HUES6 (cell line): Measurements from ENCODE around the gene ATXN1.

ENCODE experiments used
- H3K27ac ChIP-seq: 2 replicates; pipeline ENCODE4 v1.7.0; 2013; ENCODE audit warnings: low read depth, mild to moderate bottlenecking, low read length, inconsistent platforms
- H3K27me3 ChIP-seq: 2 replicates; pipeline ENCODE4 v1.6.1; 2013; ENCODE audit warnings: low read length; ENCODE audit not compliant: control insufficient read depth, insufficient read depth
- H3K36me3 ChIP-seq: 2 replicates; pipeline ENCODE4 v1.6.1; 2013; ENCODE audit warnings: low read length; ENCODE audit not compliant: control insufficient read depth, insufficient read depth
- H3K4me1 ChIP-seq: 2 replicates; pipeline ENCODE4 v1.6.1; 2013; ENCODE audit warnings: low read length; ENCODE audit not compliant: control insufficient read depth, insufficient read depth
- H3K4me3 ChIP-seq: 2 replicates; pipeline ENCODE4 v1.5.1; 2013; ENCODE audit warnings: low read depth, low read length
- H3K9ac ChIP-seq: one replicate; pipeline ENCODE4 v1.6.1; 2013; ENCODE audit warnings: mild to moderate bottlenecking, low read length
- H3K9me3 ChIP-seq: 2 replicates; pipeline ENCODE4 v1.6.1; 2013; ENCODE audit warnings: low read depth, low read length; ENCODE audit not compliant: control insufficient read depth, insufficient read depth

ATXN1 gene

DNA sequence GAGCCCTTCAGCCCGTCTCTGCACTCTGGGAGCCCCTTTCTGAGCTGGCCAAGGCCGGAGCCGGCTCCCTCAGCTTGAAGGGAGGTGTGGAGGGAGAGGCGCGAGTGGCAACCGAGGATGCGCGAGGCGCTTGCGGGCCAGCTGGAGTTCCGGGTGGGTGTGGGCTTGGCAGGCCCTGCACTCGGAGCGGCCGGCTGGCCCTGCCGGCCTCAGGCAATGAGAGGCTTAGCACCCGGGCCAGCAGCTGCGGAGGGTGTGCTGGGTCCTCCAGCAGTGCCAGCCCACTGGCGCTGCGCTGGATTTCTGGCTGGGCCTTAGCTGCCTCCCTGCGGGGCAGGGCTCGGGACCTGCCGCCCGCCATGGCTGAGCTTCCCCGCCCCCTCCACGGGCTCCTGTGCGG, 473.1 kb downstream of the ATXN1 start:
- H3K27ac ChIP-seq: no peak overlapping the region
- no peaks in the 10 kb centered on the region for H3K36me3 ChIP-seq
- no peaks in the 10 kb centered on the region for H3K9me3 ChIP-seq
- H3K4me3 ChIP-seq: no peak overlapping the region
- no peaks in the 10 kb centered on the region for H3K27me3 ChIP-seq
- no peak overlapping the region for H3K9ac ChIP-seq
- 0 out of 2 replicates have a peak, but pooled peaks cover 2% of the 10 kb centered on the region for H3K4me1 ChIP-seq

DNA sequence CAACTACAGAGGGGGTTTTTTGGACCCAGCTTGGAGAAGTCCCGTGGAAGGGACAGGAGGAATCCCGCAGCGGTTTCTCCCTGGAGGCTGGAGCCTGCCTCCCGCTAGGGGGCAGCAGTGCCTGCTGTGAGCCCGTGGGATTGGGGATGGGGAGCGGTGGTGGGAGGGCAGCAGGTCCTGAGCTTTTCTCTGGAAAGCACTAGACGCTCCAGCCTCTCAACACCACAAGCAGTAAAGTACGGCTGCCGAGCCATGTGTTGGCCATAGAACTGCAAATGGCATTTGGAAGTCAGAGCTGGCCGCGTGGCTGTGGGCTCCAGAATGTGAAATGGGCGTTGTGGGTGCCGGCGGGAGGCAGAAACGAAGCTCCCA, 475.1 kb downstream of the ATXN1 start:
- Histone ChIP-seq H3K9ac (no peak overlapping the region), H3K4me3 (no peak overlapping the region), H3K9me3 (no peaks in the 10 kb centered on the region), H3K27me3 (no peaks in the 10 kb centered on the region), H3K4me1 (0 out of 2 replicates have a peak, but pooled peaks cover 2% of the 10 kb centered on the region), H3K36me3 (no peaks in the 10 kb centered on the region), H3K27ac (no peak overlapping the region)

DNA sequence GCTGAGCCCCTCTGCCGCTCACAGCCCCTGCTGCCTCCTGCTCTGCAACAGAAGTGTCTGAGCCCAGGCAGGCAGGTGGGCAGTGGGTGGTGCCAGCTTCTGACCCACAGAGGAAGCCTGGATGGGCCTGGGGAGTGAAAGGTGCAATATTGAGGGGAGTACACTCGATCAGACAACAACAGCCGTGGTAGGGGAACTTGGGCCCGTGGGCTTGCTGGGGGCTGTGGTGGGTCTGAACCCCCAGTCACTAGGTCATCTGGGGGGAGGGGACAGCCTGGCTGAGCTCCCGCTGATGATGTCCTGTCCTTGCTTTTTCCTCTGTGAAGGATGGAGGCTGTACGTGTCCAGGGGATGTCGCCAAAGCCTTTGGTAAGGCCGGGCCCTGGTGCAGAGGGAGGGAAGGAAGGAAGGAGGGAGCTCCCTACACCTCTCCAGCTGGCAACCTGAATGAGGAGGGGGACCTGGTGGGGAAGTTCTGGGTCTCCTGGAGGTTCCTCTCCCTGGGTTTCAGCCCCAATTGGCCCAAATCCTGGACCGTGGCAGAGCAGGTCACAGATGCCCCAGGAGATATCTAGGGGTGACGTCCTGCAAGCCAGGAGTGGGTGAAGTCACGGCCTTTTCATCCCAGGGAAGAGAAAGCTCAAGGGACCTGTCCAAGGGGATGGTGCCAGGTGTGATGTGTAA, 475.7 kb downstream of the ATXN1 start:
- no peak overlapping the region for H3K4me3 ChIP-seq
- no peaks in the 10 kb centered on the region for H3K9me3 ChIP-seq
- H3K27ac ChIP-seq: no peak overlapping the region
- H3K27me3 ChIP-seq: no peaks in the 10 kb centered on the region
- H3K4me1 ChIP-seq: 0 out of 2 replicates have a peak, but pooled peaks cover 2% of the 10 kb centered on the region
- no peaks in the 10 kb centered on the region for H3K36me3 ChIP-seq
- no peak overlapping the region for H3K9ac ChIP-seq

DNA sequence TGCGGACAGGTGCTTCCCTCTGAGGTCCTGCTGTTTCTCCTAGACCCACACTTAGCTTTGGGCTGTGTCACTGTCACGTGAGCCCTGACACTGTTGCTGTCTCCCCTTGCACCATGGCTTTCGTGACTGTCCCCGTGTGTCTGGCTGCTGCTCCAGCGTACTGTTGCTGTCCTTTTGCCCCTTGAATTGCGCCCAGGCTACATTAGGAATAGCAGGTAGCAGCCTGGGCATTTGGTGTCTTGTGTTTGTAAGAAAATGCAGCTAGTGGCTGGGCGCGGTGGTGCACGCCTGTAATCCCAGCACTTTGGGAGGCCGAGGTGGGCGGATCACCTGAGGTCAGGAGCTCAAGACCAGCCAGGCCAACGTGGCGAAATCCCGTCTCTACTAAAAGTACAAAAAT, 476.8 kb downstream of the ATXN1 start:
- 0 out of 2 replicates have a peak, but pooled peaks cover 2% of the 10 kb centered on the region for H3K4me1 ChIP-seq
- no peaks in the 10 kb centered on the region for H3K9me3 ChIP-seq
- H3K36me3 ChIP-seq: no peaks in the 10 kb centered on the region
- H3K9ac ChIP-seq: no peak overlapping the region
- no peak overlapping the region for H3K27ac ChIP-seq
- no peaks in the 10 kb centered on the region for H3K27me3 ChIP-seq
- H3K4me3 ChIP-seq: no peak overlapping the region

DNA sequence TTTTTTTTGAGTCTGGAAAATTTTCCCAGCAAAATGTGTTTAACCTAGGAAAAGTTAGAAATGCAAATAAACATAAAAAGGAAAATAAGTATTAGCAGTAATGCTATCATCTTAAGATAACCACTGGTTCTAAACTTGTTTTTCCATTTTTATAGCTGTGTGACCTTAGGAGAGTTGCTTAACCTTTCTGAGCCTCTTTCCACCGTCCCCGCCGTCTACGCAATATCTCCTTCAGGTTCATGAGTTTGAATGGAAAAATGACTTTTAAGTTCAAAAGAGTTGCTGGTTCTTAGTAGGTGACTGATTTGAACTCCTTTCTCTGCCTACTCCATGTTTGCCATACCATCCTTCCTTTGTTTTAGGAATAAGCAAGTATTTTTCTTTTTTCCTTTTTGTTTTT, 478.9 kb downstream of the ATXN1 start:
- H3K27me3 ChIP-seq: no peaks in the 10 kb centered on the region
- H3K4me1 ChIP-seq: peaks cover 10% of the 10 kb centered on the region; the same call in 1 of the 2 replicates
- no peaks in the 10 kb centered on the region for H3K36me3 ChIP-seq
- no peak overlapping the region for H3K9ac ChIP-seq
- H3K27ac ChIP-seq: no peak overlapping the region
- no peaks in the 10 kb centered on the region for H3K9me3 ChIP-seq
- no peak overlapping the region for H3K4me3 ChIP-seq

DNA sequence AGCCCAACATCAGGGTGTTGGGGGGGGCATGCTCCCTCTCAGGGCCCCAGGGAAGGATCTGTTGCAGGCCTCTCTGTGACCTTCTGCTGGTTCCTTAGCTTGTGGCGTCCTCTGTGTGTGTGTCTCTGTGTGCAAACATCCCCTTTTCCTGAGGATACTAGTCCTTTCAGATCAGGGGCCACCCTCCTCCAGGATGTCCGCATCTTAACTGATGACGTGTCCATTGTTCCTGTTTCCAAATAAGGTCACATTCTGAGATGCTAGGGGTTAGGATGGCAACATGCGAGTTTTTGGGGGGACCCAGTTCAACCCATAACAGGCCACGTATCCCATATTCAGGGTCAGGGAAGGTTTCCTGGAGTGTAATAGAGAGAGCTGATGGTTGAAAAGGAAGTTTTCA, 482.0 kb downstream of the ATXN1 start:
- Histone ChIP-seq H3K4me3 (no peak overlapping the region), H3K9ac (no peak overlapping the region), H3K27me3 (no peaks in the 10 kb centered on the region), H3K27ac (no peak overlapping the region), H3K9me3 (no peaks in the 10 kb centered on the region), H3K36me3 (no peaks in the 10 kb centered on the region), H3K4me1 (peaks cover 8% of the 10 kb centered on the region; the same call in 1 of the 2 replicates)

DNA sequence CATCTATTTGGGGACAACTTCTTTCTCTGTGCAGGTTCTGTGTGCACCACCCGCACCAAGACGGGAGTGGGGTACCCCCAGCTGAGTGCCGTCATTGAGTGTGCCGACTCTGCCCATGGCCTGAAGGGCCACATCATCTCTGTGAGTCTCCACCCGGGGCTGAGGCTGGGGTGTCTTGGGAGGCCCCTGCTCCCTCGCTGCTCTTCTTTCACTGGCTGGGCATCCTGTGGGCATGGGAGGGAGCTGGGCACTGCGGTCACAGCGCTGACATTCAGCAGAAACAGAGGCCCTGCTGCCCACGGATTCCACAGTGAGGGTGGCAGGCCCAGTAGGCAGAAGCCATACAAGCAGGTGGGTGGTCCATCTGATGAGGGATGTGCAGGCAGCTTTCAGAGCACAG, 482.5 kb downstream of the ATXN1 start:
- H3K36me3 ChIP-seq: no peaks in the 10 kb centered on the region
- no peaks in the 10 kb centered on the region for H3K27me3 ChIP-seq
- no peaks in the 10 kb centered on the region for H3K9me3 ChIP-seq
- no peak overlapping the region for H3K27ac ChIP-seq
- peaks cover 8% of the 10 kb centered on the region; the same call in 1 of the 2 replicates for H3K4me1 ChIP-seq
- no peak overlapping the region for H3K9ac ChIP-seq
- no peak overlapping the region for H3K4me3 ChIP-seq

DNA sequence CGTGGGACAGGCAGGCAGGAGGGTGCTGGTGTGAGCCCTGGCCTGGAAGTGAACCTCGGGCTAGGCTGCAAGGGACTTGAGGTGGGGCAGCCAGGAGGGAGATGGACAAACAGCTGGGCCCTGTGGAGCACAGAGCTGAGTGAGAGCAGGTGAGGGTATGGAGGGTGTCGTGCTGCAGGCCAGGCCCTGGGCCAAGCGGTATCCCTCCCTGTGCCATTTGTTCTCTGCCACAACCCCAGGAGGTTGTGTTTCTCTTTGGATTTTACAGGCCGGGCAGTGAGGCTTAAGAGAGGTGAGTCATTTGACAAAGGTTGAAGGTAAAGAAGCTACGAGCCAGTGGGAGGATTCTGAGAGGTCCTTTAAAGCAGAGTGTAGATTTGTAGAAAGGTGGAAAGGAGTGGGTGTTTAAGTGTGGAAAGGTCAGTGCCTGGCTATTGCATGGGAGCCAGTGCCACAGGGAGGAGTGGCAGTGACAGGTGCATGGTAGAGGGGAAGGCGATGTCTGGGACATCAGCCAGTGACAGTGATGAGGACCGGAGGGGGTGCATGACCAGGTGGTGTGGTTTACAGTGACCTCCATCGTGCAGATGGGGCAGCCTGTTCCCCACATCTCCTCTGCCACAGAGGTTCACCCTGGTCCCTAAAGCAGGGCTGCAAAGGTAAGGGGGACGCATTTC, 483.1 kb downstream of the ATXN1 start:
- Histone ChIP-seq H3K4me1 (peaks cover 8% of the 10 kb centered on the region; the same call in 1 of the 2 replicates), H3K27me3 (no peaks in the 10 kb centered on the region), H3K36me3 (no peaks in the 10 kb centered on the region), H3K9ac (peak overlapping the region; percentile 9), H3K27ac (no peak overlapping the region; the same call in 1 of the 2 replicates), H3K9me3 (no peaks in the 10 kb centered on the region), H3K4me3 (no peak overlapping the region)

DNA sequence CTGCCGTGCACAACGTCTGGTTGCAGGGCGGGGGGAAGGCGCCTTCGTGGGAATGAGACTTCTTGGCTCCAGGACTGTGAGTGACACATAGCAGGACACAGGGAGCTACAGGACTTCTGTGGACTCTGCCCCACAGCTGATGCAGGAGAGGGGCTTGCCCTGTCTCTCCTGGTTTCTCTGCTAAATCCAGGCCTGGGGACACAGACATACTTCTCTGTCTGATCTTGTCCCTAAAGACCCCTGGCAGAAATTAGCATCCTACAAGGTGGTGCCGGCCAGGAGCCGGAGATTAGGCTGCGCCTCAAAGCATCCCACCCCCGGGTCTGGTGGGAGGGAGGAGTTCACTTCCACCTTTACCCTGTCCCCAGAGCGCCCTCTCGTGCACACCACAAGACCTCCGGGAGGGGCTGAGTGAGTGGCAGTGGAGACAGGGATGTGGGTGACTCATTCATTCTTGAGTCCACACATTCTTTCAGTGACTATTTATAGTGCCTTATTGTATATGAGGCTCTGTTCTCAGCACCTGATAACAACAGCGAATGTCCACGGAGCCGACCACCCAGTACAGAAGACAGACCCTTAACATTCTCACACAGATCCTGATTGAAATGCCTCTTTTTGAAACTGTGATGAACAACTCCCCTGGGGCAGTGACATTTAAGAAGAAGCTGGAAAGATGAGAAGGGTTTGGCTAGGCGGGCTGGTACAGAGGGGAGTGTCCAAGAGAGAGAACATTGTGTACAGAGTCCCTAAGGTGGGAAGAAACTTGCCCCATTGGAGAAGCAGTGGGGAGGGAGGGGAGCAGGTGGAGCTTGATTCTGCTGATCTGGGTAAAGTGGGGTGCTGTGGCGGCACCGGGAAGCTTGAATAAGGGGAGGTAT, 483.9 kb downstream of the ATXN1 start:
- Histone ChIP-seq H3K27me3 (no peaks in the 10 kb centered on the region), H3K4me3 (no peak overlapping the region), H3K4me1 (peaks cover 8% of the 10 kb centered on the region; the same call in 1 of the 2 replicates), H3K27ac (no peak overlapping the region; the same call in 1 of the 2 replicates), H3K9me3 (no peaks in the 10 kb centered on the region), H3K9ac (peak overlapping the region; percentile 9), H3K36me3 (no peaks in the 10 kb centered on the region)

DNA sequence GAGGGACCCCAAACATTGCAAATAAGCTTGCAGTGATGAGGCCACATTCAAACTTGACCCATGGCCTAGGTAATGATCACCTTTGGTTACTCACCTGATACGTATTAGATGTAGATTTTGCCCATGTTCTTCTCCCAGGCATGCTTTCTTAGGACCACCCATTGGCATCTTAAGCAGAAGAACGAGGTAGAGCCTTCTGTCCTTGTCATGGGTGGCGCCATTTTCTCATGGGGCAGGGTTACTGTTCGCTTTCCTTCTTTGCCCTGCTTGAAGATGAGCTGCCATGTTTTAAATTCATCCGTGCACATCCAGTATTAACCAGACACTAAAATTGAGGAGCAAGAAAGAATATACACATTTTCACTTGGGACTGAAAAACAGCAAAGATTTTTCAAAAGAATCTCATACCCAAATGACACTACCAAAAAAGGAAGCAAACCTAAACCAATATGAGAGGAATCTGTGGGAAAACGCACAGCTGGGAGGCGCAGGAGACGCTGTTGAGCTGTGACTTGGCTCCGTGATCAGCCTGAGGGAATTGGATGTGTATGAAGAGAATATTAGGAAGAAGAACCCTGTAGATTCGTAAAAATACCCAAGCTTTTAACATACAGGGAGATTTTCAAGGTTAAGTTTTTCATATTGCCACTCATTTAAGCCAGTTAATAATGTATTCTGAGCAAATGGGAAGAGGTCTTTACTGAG, 486.2 kb downstream of the ATXN1 start:
- no peaks in the 10 kb centered on the region for H3K36me3 ChIP-seq
- H3K4me3 ChIP-seq: no peak overlapping the region
- H3K4me1 ChIP-seq: peaks cover 8% of the 10 kb centered on the region; the same call in 1 of the 2 replicates
- H3K9me3 ChIP-seq: no peaks in the 10 kb centered on the region
- H3K27ac ChIP-seq: no peak overlapping the region
- no peak overlapping the region for H3K9ac ChIP-seq
- no peaks in the 10 kb centered on the region for H3K27me3 ChIP-seq
